Fibroblast of lung (primary cell): ENCODE data around the gene MAPK8. TPM values are rescaled to one million over a fixed set of nuclear protein-coding genes. Genes with fewer than 3 reads are reported as not detected.

Experiments
- DNase-seq, 2 donors: peaks; one replicate each; pipeline versions ENCODE4 v3.0.0 to v3.0.0-alpha.2; 2010; ENCODE audit warnings: low read depth in 2 of 2
- H2AFZ ChIP-seq: 2 replicates; pipeline ENCODE4 v1.5.1; 2012; ENCODE audit warnings: low read length, control low read depth, inconsistent platforms
- H3K27ac ChIP-seq: 2 replicates; pipeline ENCODE4 v1.5.1; 2011; ENCODE audit warnings: low read length, control low read depth; ENCODE audit not compliant: insufficient read depth
- H3K27me3 ChIP-seq: 2 replicates; pipeline ENCODE4 v1.5.1; 2011; ENCODE audit warnings: mild to moderate bottlenecking, low read length; ENCODE audit not compliant: control insufficient read depth, insufficient read depth
- H3K36me3 ChIP-seq: 2 replicates; pipeline ENCODE4 v1.5.1; 2011; ENCODE audit warnings: low read length; ENCODE audit not compliant: control insufficient read depth, insufficient read depth
- H3K4me1 ChIP-seq: 2 replicates; pipeline ENCODE4 v1.5.1; 2011; ENCODE audit warnings: low read length; ENCODE audit not compliant: control insufficient read depth, insufficient read depth; ENCODE audit errors: extremely low read depth
- H3K4me2 ChIP-seq: 2 replicates; pipeline ENCODE4 v1.5.1; 2011; ENCODE audit warnings: low read length, control low read depth; ENCODE audit not compliant: insufficient read depth; ENCODE audit errors: extremely low read depth
- H3K4me3 ChIP-seq, 4 experiments: fragments of 200-600 bp in 1 of 4; sonication (generic) in 1 of 4; replicated peaks in 1 of 4; 2 replicates each; pipeline ENCODE4 v1.5.1; 2011 to 2016; ENCODE audit warnings: low read length in 4 of 4, low read depth in 3 of 4, mild to moderate bottlenecking in 3 of 4, control low read depth in 2 of 4, inconsistent platforms in 1 of 4, mixed read lengths in 1 of 4; ENCODE audit not compliant: insufficient read depth in 1 of 4; ENCODE audit errors: control extremely low read depth in 1 of 4
- H3K79me2 ChIP-seq: 2 replicates; pipeline ENCODE4 v1.5.1; 2012; ENCODE audit warnings: mild to moderate bottlenecking, low read length, inconsistent platforms; ENCODE audit not compliant: control insufficient read depth, insufficient read depth
- H3K9ac ChIP-seq: 2 replicates; pipeline ENCODE4 v1.5.1; 2011; ENCODE audit warnings: mild to moderate bottlenecking, low read length, control low read depth; ENCODE audit not compliant: insufficient read depth
- H3K9me3 ChIP-seq: 2 replicates; pipeline ENCODE4 v1.5.1; 2012; ENCODE audit warnings: low read depth, low read length; ENCODE audit not compliant: control insufficient read depth, insufficient read depth
- H4K20me1 ChIP-seq: 2 replicates; pipeline ENCODE4 v1.5.1; 2011; ENCODE audit warnings: low read length; ENCODE audit not compliant: control insufficient read depth, insufficient read depth; ENCODE audit errors: extremely low read depth
- CTCF ChIP-seq, 2 donors: IDR thresholded peaks in 1 of 2; conservative IDR thresholded peaks in 1 of 2; 1 replicate in 1 of 2; 2 replicates in 1 of 2; pipeline ENCODE4 v1.5.1; 2011 to 2012; ENCODE audit warnings: low read length in 2 of 2, control low read depth in 1 of 2, inconsistent platforms in 1 of 2, low read depth in 1 of 2, mild to moderate bottlenecking in 1 of 2
- EZH2 ChIP-seq: IDR thresholded peaks from 2 replicates; pipeline ENCODE4 v1.5.1; 2012; ENCODE audit warnings: low read length, control low read depth, mild to moderate bottlenecking; ENCODE audit errors: missing control alignments
- polyA plus RNA-seq, 2 donors: library from polyadenylated mRNA; depleted of rRNA in 1 of 2; stranded (reverse) in 1 of 2; unstranded in 1 of 2; fragments of >200 nt; gene quantifications; 2 replicates each; pipeline ENCODE4 v1.2.1, GENCODE V29; 2011 to 2012; ENCODE audit warnings: missing spikeins in 1 of 2
- total RNA-seq: library from RNA; depleted of rRNA; stranded (reverse); fragments of >200 nt; gene quantifications from 2 replicates; pipeline ENCODE4 v1.2.1, GENCODE V29; 2014

MAPK8 gene
- total and polyA plus RNA-seq, 2 donors (not counting 1 experiment from before 2014, with no cell fraction given): 29.4 to 53.7 TPM

- H3K4me1 ChIP-seq: peaks cover 4% of the 10 kb centered on the region
- TF ChIP-seq CTCF (conservative IDR thresholded peaks at IDR 0.05 in 1 of 2, IDR thresholded peaks at IDR 0.05 in 1 of 2; ENCODE audit: low read depth in 1 of 2, low read length in 2 of 2): no peak
- no peak for TF ChIP-seq EZH2
- no peaks in the 10 kb centered on the region for H3K36me3 ChIP-seq
- no peak overlapping the region for H3K4me2 ChIP-seq
- no peaks in the 10 kb centered on the region for H3K27me3 ChIP-seq
- H3K4me3 ChIP-seq: no peak overlapping the region
- H3K9me3 ChIP-seq: no peaks in the 10 kb centered on the region
- DNase-seq: no peak
- H4K20me1 ChIP-seq: no peaks in the 10 kb centered on the region
- peaks cover 33% of the 10 kb centered on the region for H3K79me2 ChIP-seq
- H2AFZ ChIP-seq: no peak overlapping the region
- H3K9ac ChIP-seq: no peak overlapping the region
- no peak overlapping the region for H3K27ac ChIP-seq
Measured at GRCh38 chr10:48469516-48470020, 163.1 kb downstream of the MAPK8 start.

GRCh38 chr10:48470115-48470892 is 163.8 kb downstream of the MAPK8 start:
- TF ChIP-seq EZH2 (no peak), CTCF (conservative IDR thresholded peaks at IDR 0.05 in 1 of 2, IDR thresholded peaks at IDR 0.05 in 1 of 2; ENCODE audit: low read depth in 1 of 2, low read length in 2 of 2) (no peak)
- Histone ChIP-seq H3K9ac (no peak overlapping the region), H3K9me3 (no peaks in the 10 kb centered on the region), H3K4me2 (no peak overlapping the region), H3K27ac (no peak overlapping the region), H4K20me1 (no peaks in the 10 kb centered on the region), H3K79me2 (peaks cover 36% of the 10 kb centered on the region), H3K36me3 (peaks cover 1% of the 10 kb centered on the region), H3K4me1 (peaks cover 4% of the 10 kb centered on the region), H3K27me3 (no peaks in the 10 kb centered on the region), H3K4me3 (no peak overlapping the region), H2AFZ (no peak overlapping the region)
- DNase-seq: peak; percentile 9 to 16

GRCh38 chr10:48470893-48471805 is 164.7 kb downstream of the MAPK8 start:
- peaks cover 1% of the 10 kb centered on the region for H3K36me3 ChIP-seq
- H3K27me3 ChIP-seq: no peaks in the 10 kb centered on the region
- TF ChIP-seq CTCF (conservative IDR thresholded peaks at IDR 0.05 in 1 of 2, IDR thresholded peaks at IDR 0.05 in 1 of 2; ENCODE audit: low read depth in 1 of 2, low read length in 2 of 2) (no peak), EZH2 (no peak)
- H3K9ac ChIP-seq: no peak overlapping the region
- H4K20me1 ChIP-seq: no peaks in the 10 kb centered on the region
- H3K79me2 ChIP-seq: peaks cover 37% of the 10 kb centered on the region
- H3K27ac ChIP-seq: no peak overlapping the region
- H2AFZ ChIP-seq: no peak overlapping the region
- DNase-seq: peak; percentile 45 to 63
- H3K4me3 ChIP-seq: no peak overlapping the region
- no peak overlapping the region for H3K4me2 ChIP-seq
- peaks cover 3% of the 10 kb centered on the region for H3K4me1 ChIP-seq
- H3K9me3 ChIP-seq: no peaks in the 10 kb centered on the region
